Skeletal muscle satellite cell (primary cell): ENCODE data around the gene FAM219A.
A peak's percentile ranks its signal among the peaks of the same experiment; 100 is the strongest.

Experiments
- H3K27me3 ChIP-seq: 2 replicates; pipeline ENCODE4 v1.7.0; 2013; ENCODE audit warnings: low read length; ENCODE audit not compliant: control insufficient read depth, insufficient read depth
- H3K36me3 ChIP-seq: 2 replicates; pipeline ENCODE4 v1.7.0; 2013; ENCODE audit warnings: mild to moderate bottlenecking, control low read depth, low read length; ENCODE audit not compliant: insufficient read depth
- H3K4me1 ChIP-seq: 2 replicates; pipeline ENCODE4 v1.7.0; 2013; ENCODE audit warnings: low read length; ENCODE audit not compliant: control insufficient read depth, insufficient read depth
- H3K4me2 ChIP-seq: 2 replicates; pipeline ENCODE4 v1.7.0; 2013; ENCODE audit warnings: mild to moderate bottlenecking, low read length
- H3K4me3 ChIP-seq: 2 replicates; pipeline ENCODE4 v1.7.0; 2013; ENCODE audit warnings: low read length
- H3K9ac ChIP-seq: 2 replicates; pipeline ENCODE4 v1.7.0; 2013; ENCODE audit warnings: mild to moderate bottlenecking, low read depth, low read length, moderate library complexity
- H3K9me3 ChIP-seq: replicated peaks from 2 replicates; pipeline ENCODE4 v1.7.0; 2013; ENCODE audit warnings: mild to moderate bottlenecking, control low read depth, low read length

Gene FAM219A

DNA sequence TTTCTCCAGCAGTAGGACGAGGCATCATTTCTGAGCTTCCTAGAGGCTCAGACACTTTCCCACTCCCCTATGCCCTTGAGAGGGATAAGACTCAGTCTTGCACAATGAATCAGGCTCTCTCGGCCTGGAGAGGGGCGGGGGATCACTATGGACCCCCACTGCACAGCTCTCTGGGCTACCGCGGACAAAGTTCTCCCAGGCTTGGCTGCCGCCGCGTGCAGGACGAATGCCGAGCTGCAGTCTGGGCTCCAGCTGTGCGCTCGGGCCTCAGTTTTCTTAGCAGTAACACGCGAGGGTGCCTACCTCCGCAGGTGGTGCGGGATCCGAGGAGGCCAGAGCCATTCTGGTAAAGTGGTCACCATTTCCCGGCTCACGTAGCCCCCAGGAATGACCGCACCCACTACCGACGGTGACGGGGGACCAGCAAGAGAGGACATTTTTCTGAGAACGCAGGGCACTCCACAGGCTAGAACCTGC lies 78.3 kb downstream of the FAM219A start:
- no peaks in the 10 kb centered on the region for H3K9me3 ChIP-seq
- H3K4me3 ChIP-seq = peak overlapping the region; percentile 69
- H3K4me2 ChIP-seq = peak overlapping the region; percentile 96
- no peaks in the 10 kb centered on the region for H3K36me3 ChIP-seq
- no peaks in the 10 kb centered on the region for H3K27me3 ChIP-seq
- no peak overlapping the region for H3K9ac ChIP-seq
- peaks cover 27% of the 10 kb centered on the region for H3K4me1 ChIP-seq

- H3K9ac ChIP-seq = no peak overlapping the region
- no peak overlapping the region for H3K4me3 ChIP-seq
- peaks cover 27% of the 10 kb centered on the region for H3K4me1 ChIP-seq
- H3K9me3 ChIP-seq = no peaks in the 10 kb centered on the region
- H3K4me2 ChIP-seq = peak overlapping the region; percentile 56
- no peaks in the 10 kb centered on the region for H3K36me3 ChIP-seq
- H3K27me3 ChIP-seq = no peaks in the 10 kb centered on the region
These were observed 78.9 kb downstream of the FAM219A start for GRCh38 chr9:34379334-34380033.

DNA sequence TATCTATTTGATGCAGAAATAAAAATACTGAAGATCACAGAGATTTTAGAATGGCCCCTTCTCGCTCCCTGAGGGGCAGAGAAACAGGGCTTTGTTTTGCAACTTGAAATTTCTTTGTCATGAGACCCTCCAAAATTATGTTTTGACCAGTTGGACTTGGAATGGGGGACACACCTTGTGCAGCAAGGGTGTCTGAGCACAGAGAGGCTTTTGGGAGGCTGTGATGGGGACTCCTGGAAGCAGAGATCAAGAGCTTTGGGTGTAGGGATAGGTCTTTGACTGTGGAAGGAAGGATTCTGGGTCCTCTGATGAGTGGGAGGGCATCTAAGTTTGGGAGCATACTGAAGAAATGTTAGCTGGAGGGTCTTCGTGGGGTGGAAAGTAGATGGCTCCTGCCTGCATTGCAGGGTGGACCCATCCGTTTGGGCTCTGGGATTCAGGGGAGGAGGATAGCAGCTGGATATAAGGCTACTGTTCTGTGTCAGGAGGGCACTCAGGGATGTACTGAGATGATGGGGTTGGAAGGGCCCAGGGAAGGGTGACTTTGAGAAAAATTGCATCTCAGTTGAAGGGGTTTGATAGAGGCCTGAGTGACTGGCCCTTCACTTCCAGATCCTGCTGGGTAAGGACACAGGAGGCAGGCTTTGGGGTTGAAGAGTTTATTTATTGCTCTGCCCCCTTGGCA lies 79.9 kb downstream of the FAM219A start:
- H3K27me3 ChIP-seq = no peaks in the 10 kb centered on the region
- H3K9ac ChIP-seq = no peak overlapping the region
- no peak overlapping the region for H3K4me3 ChIP-seq
- no peaks in the 10 kb centered on the region for H3K36me3 ChIP-seq
- H3K9me3 ChIP-seq = no peaks in the 10 kb centered on the region
- peaks cover 27% of the 10 kb centered on the region for H3K4me1 ChIP-seq
- H3K4me2 ChIP-seq = no peak overlapping the region

- no peaks in the 10 kb centered on the region for H3K27me3 ChIP-seq
- H3K4me3 ChIP-seq = peak overlapping the region; percentile 78
- no peaks in the 10 kb centered on the region for H3K9me3 ChIP-seq
- H3K4me1 ChIP-seq = peaks cover 27% of the 10 kb centered on the region
- H3K9ac ChIP-seq = peak overlapping the region; percentile 74
- H3K4me2 ChIP-seq = peak overlapping the region; percentile 98
- H3K36me3 ChIP-seq = no peaks in the 10 kb centered on the region
These were observed 81.0 kb downstream of the FAM219A start for GRCh38 chr9:34377404-34377746.

- Histone ChIP-seq H3K4me2 (peak within 1 kb of the TSS; percentile 98), H3K9ac (peak within 1 kb of the TSS; percentile 74), H3K9me3 (no peaks in the 10 kb centered on the region), H3K36me3 (peaks cover under 1% of the 10 kb centered on the region), H3K4me3 (peak within 1 kb of the TSS; percentile 78), H3K4me1 (peaks cover 27% of the 10 kb centered on the region), H3K27me3 (no peaks in the 10 kb centered on the region)
These were observed 81.6 kb downstream of the FAM219A start, which contains the start of gene MYORG for GRCh38 chr9:34376596-34377403. MYORG (minus strand) TSS chr9:34376898; CDS start chr9:34372943, 3,955 bp downstream.

GRCh38 chr9:34375901-34376595 lies 82.3 kb downstream of the FAM219A start:
- peaks cover 5% of the 10 kb centered on the region for H3K27me3 ChIP-seq
- no peaks in the 10 kb centered on the region for H3K9me3 ChIP-seq
- H3K9ac ChIP-seq = peak overlapping the region; percentile 74
- peaks cover 25% of the 10 kb centered on the region for H3K4me1 ChIP-seq
- H3K36me3 ChIP-seq = peaks cover 3% of the 10 kb centered on the region
- peak overlapping the region; percentile 78 for H3K4me3 ChIP-seq
- H3K4me2 ChIP-seq = peak overlapping the region; percentile 98

DNA sequence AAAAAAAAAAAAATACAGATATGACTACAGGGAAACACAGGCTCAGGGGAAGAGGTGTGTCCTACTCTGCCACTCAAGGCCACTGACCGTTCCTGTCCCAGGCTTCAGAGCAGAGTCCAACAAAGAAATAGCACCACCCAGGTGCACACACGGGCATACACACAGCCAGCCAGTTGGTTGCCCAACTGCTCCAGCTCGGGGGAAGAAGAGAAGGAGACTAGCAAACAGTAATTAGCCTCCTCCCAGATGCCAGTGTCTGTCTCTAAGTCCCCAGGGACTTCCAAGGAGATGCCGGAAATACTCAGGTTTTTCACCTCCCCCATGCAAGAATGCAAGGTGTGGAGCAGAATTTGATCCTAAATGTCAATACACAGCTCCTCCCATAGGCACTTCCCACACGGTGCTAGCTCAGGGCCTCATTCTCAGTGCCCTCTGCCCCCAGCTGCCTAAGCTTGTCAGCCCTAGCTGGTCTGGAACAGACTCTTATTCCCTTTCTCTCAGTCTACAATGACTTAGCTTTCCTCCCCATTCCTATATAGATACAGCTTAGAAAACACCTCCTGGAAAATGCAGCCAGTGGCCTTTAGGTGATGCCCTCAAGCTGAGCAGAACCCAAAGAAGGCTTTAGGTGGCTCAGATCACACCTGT lies 83.3 kb downstream of the FAM219A start:
- Histone ChIP-seq H3K9me3 (no peaks in the 10 kb centered on the region), H3K27me3 (peaks cover 5% of the 10 kb centered on the region)

GRCh38 chr9:34374339-34374738 lies 84.0 kb downstream of the FAM219A start:
- no peak overlapping the region for H3K4me2 ChIP-seq
- no peak overlapping the region for H3K9ac ChIP-seq
- no peak overlapping the region for H3K4me3 ChIP-seq
- no peaks in the 10 kb centered on the region for H3K9me3 ChIP-seq
- H3K4me1 ChIP-seq = peaks cover 13% of the 10 kb centered on the region
- H3K27me3 ChIP-seq = peaks cover 5% of the 10 kb centered on the region
- H3K36me3 ChIP-seq = peaks cover 3% of the 10 kb centered on the region

More for the DNA sequence above, 83.3 kb downstream of the FAM219A start:
- Histone ChIP-seq H3K36me3 (peaks cover 3% of the 10 kb centered on the region), H3K4me1 (peaks cover 17% of the 10 kb centered on the region), H3K4me3 (no peak overlapping the region), H3K4me2 (no peak overlapping the region), H3K9ac (no peak overlapping the region)

- Histone ChIP-seq H3K27me3 (peaks cover 5% of the 10 kb centered on the region), H3K9me3 (no peaks in the 10 kb centered on the region), H3K9ac (no peak overlapping the region), H3K4me2 (no peak overlapping the region), H3K4me3 (no peak overlapping the region), H3K4me1 (peaks cover 13% of the 10 kb centered on the region), H3K36me3 (peaks cover 3% of the 10 kb centered on the region)
These were observed 84.6 kb downstream of the FAM219A start for GRCh38 chr9:34373749-34374148.

DNA sequence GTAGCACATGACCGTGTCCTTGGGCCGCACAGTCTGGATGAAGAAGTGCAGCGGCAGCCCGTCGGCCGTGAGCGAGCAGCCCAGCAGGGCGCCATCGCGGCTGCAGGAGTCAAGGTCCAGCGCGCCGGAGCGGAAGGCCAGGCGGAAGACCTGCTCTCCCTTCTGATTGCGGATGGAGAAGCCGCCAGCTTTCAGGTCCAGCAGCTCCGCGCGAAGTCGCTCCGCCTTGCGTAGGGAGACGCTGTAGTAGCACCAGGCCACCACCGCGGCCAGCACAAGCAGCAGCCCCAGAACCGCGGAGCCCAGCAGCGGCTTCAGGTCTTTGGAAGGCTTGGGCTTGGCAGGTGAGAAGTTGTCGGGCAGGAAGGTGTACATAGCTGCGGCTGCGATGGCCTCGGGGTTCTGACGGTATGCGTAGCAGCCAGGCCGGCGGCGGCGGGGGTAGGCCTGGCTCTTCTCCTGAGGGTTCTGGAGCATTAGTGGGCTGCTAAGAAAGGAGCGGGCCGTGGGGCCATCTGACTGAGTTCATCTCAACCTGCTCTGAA lies 85.8 kb downstream of the FAM219A start:
- Histone ChIP-seq H3K4me2 (no peak overlapping the region), H3K9ac (no peak overlapping the region), H3K4me1 (peaks cover 13% of the 10 kb centered on the region), H3K4me3 (no peak overlapping the region), H3K36me3 (peaks cover 3% of the 10 kb centered on the region), H3K27me3 (peaks cover 5% of the 10 kb centered on the region), H3K9me3 (no peaks in the 10 kb centered on the region)
